ENCODE measurements around the gene SPATA22.

SPATA22 gene

GRCh38 chr17:3510090-3510489 is 38.5 kb upstream of the SPATA22 start:
- Histone ChIP-seq H3K4me3 (ENCODE audit: low read length) (no peak overlapping the region), H3K9me3 (ENCODE audit: control insufficient read depth, insufficient read depth, low read length) (no peaks in the 10 kb centered on the region), H3K9me2 (replicated peaks; ENCODE audit: control insufficient read depth, low read length) (no peaks in the 10 kb centered on the region), H4K20me1 (ENCODE audit: control insufficient read depth, insufficient read depth, low read depth, low read length) (no peaks in the 10 kb centered on the region), H3F3A (ENCODE audit: control insufficient read depth, insufficient read depth) (no peaks in the 10 kb centered on the region), H3K79me2 (ENCODE audit: control insufficient read depth, low read length) (no peaks in the 10 kb centered on the region), H3K4me1 (ENCODE audit: control insufficient read depth, low read length) (no peaks in the 10 kb centered on the region), H3K4me2 (ENCODE audit: low read length) (no peak overlapping the region), H3K27me3 (ENCODE audit: control insufficient read depth, low read length) (no peaks in the 10 kb centered on the region), H3K36me3 (ENCODE audit: control insufficient read depth, low read length) (no peaks in the 10 kb centered on the region), H3K27ac (ENCODE audit: low read depth, low read length) (no peak overlapping the region)
- TF ChIP-seq EZH2phosphoT487 (IDR thresholded peaks at IDR 0.05; ENCODE audit: borderline replicate concordance, low read length) (no peak), CTCF (IDR thresholded peaks at IDR 0.05; ENCODE audit: low read depth, low read length, poor library complexity, severe bottlenecking) (no peak)

GRCh38 chr17:3507869-3508268 is 36.2 kb upstream of the SPATA22 start:
- TF ChIP-seq EZH2phosphoT487 (IDR thresholded peaks at IDR 0.05; ENCODE audit: borderline replicate concordance, low read length), result no peak
- TF ChIP-seq CTCF (IDR thresholded peaks at IDR 0.05; ENCODE audit: low read depth, low read length, poor library complexity, severe bottlenecking), result no peak
- no peaks in the 10 kb centered on the region for H3K36me3 ChIP-seq (ENCODE audit: control insufficient read depth, low read length)

GRCh38 chr17:3507071-3507470 is 35.5 kb upstream of the SPATA22 start:
- H3K36me3 ChIP-seq (ENCODE audit: control insufficient read depth, low read length), result no peaks in the 10 kb centered on the region
- H3K4me2 ChIP-seq (ENCODE audit: low read length), result no peak overlapping the region
- no peaks in the 10 kb centered on the region for H3K9me2 ChIP-seq (replicated peaks; ENCODE audit: control insufficient read depth, low read length)
- no peaks in the 10 kb centered on the region for H3K9me3 ChIP-seq (ENCODE audit: control insufficient read depth, insufficient read depth, low read length)
- no peak overlapping the region for H3K4me3 ChIP-seq (ENCODE audit: low read length)
- TF ChIP-seq EZH2phosphoT487 (IDR thresholded peaks at IDR 0.05; ENCODE audit: borderline replicate concordance, low read length) (no peak), CTCF (IDR thresholded peaks at IDR 0.05; ENCODE audit: low read depth, low read length, poor library complexity, severe bottlenecking) (no peak)
- no peaks in the 10 kb centered on the region for H3F3A ChIP-seq (ENCODE audit: control insufficient read depth, insufficient read depth)
- no peak overlapping the region for H3K27ac ChIP-seq (ENCODE audit: low read depth, low read length)
- no peaks in the 10 kb centered on the region for H4K20me1 ChIP-seq (ENCODE audit: control insufficient read depth, insufficient read depth, low read depth, low read length)
- no peaks in the 10 kb centered on the region for H3K27me3 ChIP-seq (ENCODE audit: control insufficient read depth, low read length)
- no peaks in the 10 kb centered on the region for H3K79me2 ChIP-seq (ENCODE audit: control insufficient read depth, low read length)
- H3K4me1 ChIP-seq (ENCODE audit: control insufficient read depth, low read length), result no peaks in the 10 kb centered on the region

More at GRCh38 chr17:3507869-3508268, 36.2 kb upstream of the SPATA22 start:
- Histone ChIP-seq H3F3A (ENCODE audit: control insufficient read depth, insufficient read depth) (no peaks in the 10 kb centered on the region), H3K79me2 (ENCODE audit: control insufficient read depth, low read length) (no peaks in the 10 kb centered on the region), H3K27me3 (ENCODE audit: control insufficient read depth, low read length) (no peaks in the 10 kb centered on the region), H3K4me3 (ENCODE audit: low read length) (no peak overlapping the region), H3K27ac (ENCODE audit: low read depth, low read length) (no peak overlapping the region), H4K20me1 (ENCODE audit: control insufficient read depth, insufficient read depth, low read depth, low read length) (no peaks in the 10 kb centered on the region), H3K9me3 (ENCODE audit: control insufficient read depth, insufficient read depth, low read length) (no peaks in the 10 kb centered on the region), H3K9me2 (replicated peaks; ENCODE audit: control insufficient read depth, low read length) (no peaks in the 10 kb centered on the region), H3K4me2 (ENCODE audit: low read length) (no peak overlapping the region), H3K4me1 (ENCODE audit: control insufficient read depth, low read length) (no peaks in the 10 kb centered on the region)

All from DOHH2 (cell line).